NCI-H128 (cell line): Measurements from ENCODE around the gene ZNF662.
"Not testable (repeated sequence)": the region's sequence is repeated elsewhere in the genome, so short reads cannot be mapped to it uniquely, and the experiment has no call there.

ENCODE experiments used
- DNase-seq: peaks from one replicate; lab custom pipeline; 2025; ENCODE audit not compliant: unreplicated experiment; lab: John Stamatoyannopoulos, UW

ZNF662 gene

GRCh38 chr3:42906070-42906847, at the start of gene ZNF662:
TSS of gene ZNF662 (plus strand) at chr3:42906142. CDS start at chr3:42908115, 1,973 bp downstream.
- no peak for DNase-seq

- DNase-seq = no peak
Observed at GRCh38 chr3:42856544-42856943, 49.4 kb upstream of the ZNF662 start.

DNA sequence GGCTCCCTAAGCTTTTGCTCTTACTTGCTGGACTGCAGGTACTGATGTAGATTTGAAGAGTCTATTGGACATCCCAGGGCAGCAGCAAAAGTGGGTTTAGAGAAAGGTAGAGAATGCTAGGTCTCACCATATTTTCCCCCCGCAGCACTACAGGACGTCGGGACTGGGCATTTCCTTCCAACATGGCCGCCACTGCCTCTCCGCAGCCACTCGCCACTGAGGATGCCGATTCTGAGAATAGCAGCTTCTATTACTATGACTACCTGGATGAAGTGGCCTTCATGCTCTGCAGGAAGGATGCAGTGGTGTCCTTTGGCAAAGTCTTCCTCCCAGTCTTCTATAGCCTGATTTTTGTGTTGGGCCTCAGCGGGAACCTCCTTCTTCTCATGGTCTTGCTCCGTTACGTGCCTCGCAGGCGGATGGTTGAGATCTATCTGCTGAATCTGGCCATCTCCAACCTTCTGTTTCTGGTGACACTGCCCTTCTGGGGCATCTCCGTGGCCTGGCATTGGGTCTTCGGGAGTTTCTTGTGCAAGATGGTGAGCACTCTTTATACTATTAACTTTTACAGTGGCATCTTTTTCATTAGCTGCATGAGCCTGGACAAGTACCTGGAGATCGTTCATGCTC, 41.5 kb upstream of the ZNF662 start:
- no peak for DNase-seq

DNA sequence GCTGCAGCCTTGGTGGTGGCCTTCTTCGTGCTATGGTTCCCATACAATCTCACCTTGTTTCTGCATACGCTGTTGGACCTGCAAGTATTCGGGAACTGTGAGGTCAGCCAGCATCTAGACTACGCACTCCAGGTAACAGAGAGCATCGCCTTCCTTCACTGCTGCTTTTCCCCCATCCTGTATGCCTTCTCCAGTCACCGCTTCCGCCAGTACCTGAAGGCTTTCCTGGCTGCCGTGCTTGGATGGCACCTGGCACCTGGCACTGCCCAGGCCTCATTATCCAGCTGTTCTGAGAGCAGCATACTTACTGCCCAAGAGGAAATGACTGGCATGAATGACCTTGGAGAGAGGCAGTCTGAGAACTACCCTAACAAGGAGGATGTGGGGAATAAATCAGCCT, 40.7 kb upstream of the ZNF662 start:
- DNase-seq = no peak

- DNase-seq = no peak
Observed at GRCh38 chr3:42867138-42867537, 38.8 kb upstream of the ZNF662 start.

DNA sequence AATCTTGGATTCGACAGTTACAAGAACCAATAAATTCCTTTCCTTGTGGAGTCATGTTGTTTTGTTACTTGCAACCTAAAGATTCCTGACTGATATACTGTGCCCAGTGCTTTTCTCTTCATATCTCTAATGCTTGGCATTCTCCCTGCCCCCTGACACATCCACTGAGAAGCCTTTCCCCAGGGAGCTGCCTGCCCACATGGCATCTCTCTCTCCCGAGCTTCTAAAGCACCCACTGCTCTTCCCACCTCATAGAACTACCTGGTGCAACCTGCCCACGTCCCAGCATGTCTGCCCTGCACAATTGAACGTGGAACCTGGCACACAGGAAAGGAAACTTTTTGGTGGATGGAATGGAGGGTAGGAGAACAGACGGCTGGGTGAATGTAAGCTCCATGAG, 37.1 kb upstream of the ZNF662 start:
- no peak for DNase-seq

DNA sequence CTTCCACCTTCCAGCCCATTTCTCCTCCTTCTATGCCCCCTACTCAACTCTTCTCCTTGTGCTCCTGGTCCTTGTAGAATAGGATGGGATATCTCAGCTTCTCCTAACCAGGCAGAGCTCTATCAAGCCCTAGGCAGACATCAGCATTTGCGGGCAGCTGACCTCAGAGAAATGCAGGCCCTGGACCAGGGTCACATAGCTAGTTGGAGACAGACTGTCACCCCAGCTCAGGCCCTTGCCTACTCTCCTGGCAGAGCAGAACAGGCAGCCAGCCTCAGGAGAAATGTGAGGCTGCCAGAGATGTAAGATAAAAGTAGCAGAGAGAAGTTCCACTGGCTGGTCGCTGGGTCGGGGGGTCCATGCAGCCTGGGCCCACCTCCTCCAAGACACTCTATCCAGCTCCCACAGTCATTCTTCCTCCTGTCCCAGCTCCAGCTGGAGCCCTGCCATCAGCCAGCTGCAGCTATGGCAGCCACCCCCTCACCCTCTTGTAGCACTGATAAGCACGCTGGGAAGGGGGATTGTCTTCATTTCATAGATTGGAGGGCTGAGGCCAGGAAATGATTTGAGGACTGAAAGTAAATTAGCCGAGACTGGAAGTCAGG, 34.2 kb upstream of the ZNF662 start:
- no peak for DNase-seq

DNA sequence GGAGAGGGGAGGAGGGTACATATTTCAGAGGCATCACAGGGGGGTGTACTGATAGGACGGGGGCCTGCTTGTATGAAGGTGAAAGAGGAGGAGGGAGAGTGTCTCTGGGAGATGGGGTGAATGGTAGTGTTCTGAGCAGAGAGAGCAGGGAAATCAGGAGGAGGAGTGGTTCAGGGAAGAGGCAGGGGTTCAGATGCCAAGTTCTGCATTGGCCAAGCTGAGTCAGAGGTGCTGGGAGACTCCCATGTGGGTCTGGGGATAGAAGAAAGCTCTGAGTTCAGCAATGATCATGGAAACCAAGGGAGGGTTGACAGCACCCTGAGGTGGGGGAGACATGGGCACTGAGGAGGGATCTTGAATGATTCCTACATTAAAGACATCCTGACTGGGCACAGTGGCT, 33.2 kb upstream of the ZNF662 start:
- no peak for DNase-seq

DNA sequence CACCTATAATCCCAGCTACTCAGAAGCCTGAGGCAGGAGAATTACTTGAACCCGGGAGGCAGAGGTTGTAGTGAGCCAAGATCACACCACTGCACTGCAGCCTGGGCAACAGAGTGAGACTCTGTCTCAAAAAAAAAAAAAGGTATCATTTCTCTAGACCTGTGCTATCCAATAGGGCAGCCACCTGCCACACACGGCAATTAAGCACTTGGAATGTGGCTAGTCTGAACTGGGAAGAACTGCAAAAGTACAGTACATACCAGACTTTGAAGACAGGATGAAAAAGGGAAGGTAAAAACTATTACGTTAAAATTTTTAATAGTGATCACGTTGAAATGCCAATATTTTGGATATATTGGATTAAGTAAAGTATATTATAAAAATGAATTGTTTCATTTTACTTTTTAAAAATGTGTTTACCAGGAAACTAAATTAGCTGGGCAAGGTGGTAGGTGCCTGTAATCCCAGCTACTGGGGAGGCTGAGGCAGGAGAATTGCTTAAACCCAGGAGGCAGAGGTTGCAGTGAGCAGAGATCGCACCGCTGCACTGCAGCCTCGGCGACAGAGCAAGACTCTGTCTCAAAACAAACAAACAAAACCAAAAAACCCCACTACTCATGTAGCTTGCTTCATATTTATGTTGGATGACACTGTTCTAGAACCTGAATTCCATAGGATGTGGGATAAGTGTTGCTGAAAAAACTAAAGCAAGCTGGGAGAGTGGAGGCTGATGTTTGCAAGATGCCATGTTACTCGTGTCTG, 32.5 kb upstream of the ZNF662 start:
- DNase-seq = no peak

DNA sequence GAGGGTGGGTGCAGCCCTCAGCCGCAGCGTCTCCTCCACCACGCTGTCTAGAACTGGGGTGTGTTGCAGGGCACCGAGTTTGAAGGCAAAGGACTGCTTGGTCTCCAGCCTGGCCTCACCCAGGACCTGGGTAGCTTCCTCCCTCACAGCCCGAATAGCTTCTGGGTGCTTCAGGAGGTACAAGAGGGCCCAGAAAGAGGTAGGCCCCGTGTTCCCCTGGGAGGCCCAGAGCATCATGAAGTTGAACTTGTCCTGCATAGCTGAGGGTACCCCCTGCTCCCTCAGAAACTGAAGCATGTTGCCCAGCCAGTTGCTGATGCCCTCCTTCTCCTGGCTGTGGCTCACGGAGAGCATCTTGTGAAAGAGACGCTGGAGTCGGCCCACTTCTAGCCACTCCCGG, 31.2 kb upstream of the ZNF662 start:
- no peak for DNase-seq

DNA sequence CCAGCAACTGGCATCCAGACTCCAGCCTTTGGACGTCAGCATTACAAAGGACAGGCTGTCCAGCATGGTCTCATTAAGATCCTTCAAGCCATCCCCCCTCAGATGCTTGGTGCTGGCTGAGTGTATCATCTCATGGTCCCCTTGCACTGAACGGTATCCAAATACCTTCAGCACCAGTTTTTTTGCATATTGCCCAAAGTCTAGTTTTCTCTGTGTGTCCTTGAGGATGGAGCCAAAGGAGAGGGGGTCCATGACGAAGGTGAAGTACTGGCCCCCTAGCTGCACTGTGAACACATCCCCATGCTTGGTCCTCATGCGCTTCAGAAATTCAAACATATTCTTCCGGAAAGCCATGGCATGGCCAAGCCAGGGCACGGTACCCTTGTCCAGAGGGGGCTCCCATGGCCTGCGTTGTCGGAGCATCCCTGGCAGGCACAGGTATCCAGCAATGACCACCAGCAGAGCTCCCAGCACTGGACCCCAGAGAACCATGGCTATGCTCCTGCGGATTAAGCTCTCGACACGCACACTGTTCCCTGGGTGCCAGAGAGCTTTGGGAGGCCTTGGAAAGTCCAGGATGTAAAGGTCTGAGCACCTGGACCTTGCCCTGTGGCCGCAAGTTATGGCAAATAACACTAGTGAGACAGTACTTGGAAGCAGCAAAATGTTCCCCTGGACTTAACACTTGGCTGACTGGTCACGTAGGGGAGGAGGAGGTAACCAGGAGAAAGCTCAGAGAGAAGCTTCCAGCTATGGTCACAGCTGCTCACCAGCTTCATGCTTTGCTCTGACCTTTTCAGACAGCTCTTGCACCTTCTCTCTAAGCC, 30.4 kb upstream of the ZNF662 start, which contains the start of gene CYP8B1:
TSS of gene CYP8B1 (minus strand) at position 555 of the 827 bp plus-strand sequence. CDS start at position 492, 63 bp downstream.
- no peak for DNase-seq

GRCh38 chr3:42876401-42876800, 29.5 kb upstream of the ZNF662 start:
- DNase-seq = no peak

- DNase-seq = no peak
Observed at GRCh38 chr3:42876940-42877720, 28.8 kb upstream of the ZNF662 start.

GRCh38 chr3:42877881-42878280, 28.1 kb upstream of the ZNF662 start:
- no peak for DNase-seq

- no peak for DNase-seq
Observed at GRCh38 chr3:42880183-42880582, 25.8 kb upstream of the ZNF662 start.

GRCh38 chr3:42880601-42881451, 25.1 kb upstream of the ZNF662 start:
- peak; percentile 53 for DNase-seq

DNA sequence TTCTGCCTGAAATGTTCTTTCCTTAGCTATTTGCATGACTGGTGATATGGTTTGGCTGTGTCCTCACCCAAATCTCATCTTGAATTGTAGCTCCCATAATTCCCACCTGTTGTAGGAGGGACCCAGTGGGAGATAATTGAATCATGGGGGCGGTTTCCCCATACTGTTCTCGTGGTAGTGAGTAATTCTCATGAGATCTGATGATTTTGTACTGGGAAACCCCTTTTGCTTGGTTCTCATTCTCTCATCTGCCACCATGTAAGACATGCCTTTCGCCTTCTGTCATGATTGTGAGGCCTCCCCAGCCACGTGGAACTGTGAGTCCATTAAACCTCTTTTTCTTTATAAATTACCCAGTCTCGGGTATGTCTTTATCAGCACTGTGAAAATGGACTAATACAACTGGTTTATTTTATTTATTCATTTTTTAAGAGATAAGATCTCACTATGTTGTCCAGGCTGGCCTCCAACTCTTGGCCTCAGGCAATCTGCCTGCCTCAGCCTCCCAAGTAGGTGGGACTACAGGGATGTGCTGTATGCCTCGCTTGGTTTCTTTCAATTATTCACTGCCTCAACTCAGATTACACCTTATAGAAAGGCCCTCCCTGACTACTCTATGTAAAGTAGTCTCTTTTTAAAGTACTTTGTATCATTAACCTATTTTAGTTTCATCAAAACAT, 22.6 kb upstream of the ZNF662 start:
- DNase-seq = not testable (repeated sequence)

- no peak for DNase-seq
Observed at GRCh38 chr3:42884324-42884723, 21.6 kb upstream of the ZNF662 start.
